Activated naive CD4-positive, alpha-beta T cell treated with anti-CD3 and anti-CD28 coated beads, Interleukin-2, amount 50 U/mL, for 24 hours (primary cell): ENCODE data around the gene FOLR1.

Source experiments
- H3K27ac Mint-ChIP-seq: one replicate; pipeline ENCODE4 v1.8.0; 2021; ENCODE audit warnings: mild to moderate bottlenecking, mixed read lengths
- H3K27me3 Mint-ChIP-seq: one replicate; pipeline ENCODE4 v1.8.0; 2021; ENCODE audit warnings: mixed read lengths
- H3K36me3 Mint-ChIP-seq: one replicate; pipeline ENCODE4 v1.8.0; 2021; ENCODE audit warnings: mixed read lengths
- H3K4me1 Mint-ChIP-seq: one replicate; pipeline ENCODE4 v1.8.0; 2021; ENCODE audit warnings: mixed read lengths
- H3K4me3 Mint-ChIP-seq: one replicate; pipeline ENCODE4 v1.8.0; 2021; ENCODE audit warnings: mild to moderate bottlenecking, mixed read lengths
- H3K9me3 Mint-ChIP-seq: one replicate; pipeline ENCODE4 v1.8.0; 2021; ENCODE audit warnings: mixed read lengths

The FOLR1 gene

GRCh38 chr11:72235351-72236057 is 43.6 kb downstream of the FOLR1 start:
- Mint-ChIP-seq H3K4me3 (no peak overlapping the region), H3K4me1 (peaks cover 8% of the 10 kb centered on the region), H3K27me3 (peaks cover 5% of the 10 kb centered on the region), H3K9me3 (no peaks in the 10 kb centered on the region), H3K36me3 (no peaks in the 10 kb centered on the region), H3K27ac (peak overlapping the region; percentile 24)

GRCh38 chr11:72236083-72236697 is 44.2 kb downstream of the FOLR1 start:
- Mint-ChIP-seq H3K27ac (no peak overlapping the region), H3K4me1 (peaks cover 14% of the 10 kb centered on the region), H3K4me3 (no peak overlapping the region), H3K27me3 (peaks cover 10% of the 10 kb centered on the region), H3K36me3 (no peaks in the 10 kb centered on the region), H3K9me3 (no peaks in the 10 kb centered on the region)

- Mint-ChIP-seq H3K36me3 (no peaks in the 10 kb centered on the region), H3K4me3 (no peak overlapping the region), H3K27me3 (peaks cover 12% of the 10 kb centered on the region), H3K27ac (no peak overlapping the region), H3K4me1 (peaks cover 17% of the 10 kb centered on the region), H3K9me3 (no peaks in the 10 kb centered on the region)
These were observed 44.8 kb downstream of the FOLR1 start for GRCh38 chr11:72236774-72237111.

- Mint-ChIP-seq H3K4me1 (peaks cover 23% of the 10 kb centered on the region), H3K27me3 (peaks cover 18% of the 10 kb centered on the region), H3K27ac (no peak overlapping the region), H3K9me3 (no peaks in the 10 kb centered on the region), H3K36me3 (no peaks in the 10 kb centered on the region), H3K4me3 (no peak overlapping the region)
These were observed 45.4 kb downstream of the FOLR1 start for GRCh38 chr11:72237112-72237931.

- peaks cover 26% of the 10 kb centered on the region for H3K4me1 Mint-ChIP-seq
- H3K9me3 Mint-ChIP-seq: no peaks in the 10 kb centered on the region
- no peak overlapping the region for H3K4me3 Mint-ChIP-seq
- H3K36me3 Mint-ChIP-seq: no peaks in the 10 kb centered on the region
- H3K27me3 Mint-ChIP-seq: peaks cover 24% of the 10 kb centered on the region
- no peak overlapping the region for H3K27ac Mint-ChIP-seq
These were observed 46.1 kb downstream of the FOLR1 start for GRCh38 chr11:72238040-72238450.

GRCh38 chr11:72238492-72239312 is 46.8 kb downstream of the FOLR1 start:
- Mint-ChIP-seq H3K27ac (no peak overlapping the region), H3K4me3 (no peak overlapping the region), H3K27me3 (peaks cover 28% of the 10 kb centered on the region), H3K9me3 (no peaks in the 10 kb centered on the region), H3K4me1 (peaks cover 31% of the 10 kb centered on the region), H3K36me3 (no peaks in the 10 kb centered on the region)

GRCh38 chr11:72239313-72239848 is 47.4 kb downstream of the FOLR1 start:
- Mint-ChIP-seq H3K4me1 (peaks cover 31% of the 10 kb centered on the region), H3K27me3 (peaks cover 29% of the 10 kb centered on the region), H3K4me3 (peak overlapping the region; percentile 68), H3K36me3 (no peaks in the 10 kb centered on the region), H3K27ac (no peak overlapping the region), H3K9me3 (no peaks in the 10 kb centered on the region)

GRCh38 chr11:72239849-72240460 is 48.0 kb downstream of the FOLR1 start:
- Mint-ChIP-seq H3K36me3 (peaks cover 3% of the 10 kb centered on the region), H3K27me3 (peaks cover 34% of the 10 kb centered on the region), H3K9me3 (no peaks in the 10 kb centered on the region), H3K27ac (no peak overlapping the region), H3K4me3 (peak overlapping the region; percentile 70), H3K4me1 (peaks cover 37% of the 10 kb centered on the region)

- Mint-ChIP-seq H3K27ac (no peak overlapping the region), H3K4me1 (peaks cover 37% of the 10 kb centered on the region), H3K36me3 (peaks cover 3% of the 10 kb centered on the region)
These were observed 48.7 kb downstream of the FOLR1 start for GRCh38 chr11:72240461-72241290.

GRCh38 chr11:72241291-72241781 is 49.4 kb downstream of the FOLR1 start:
- Mint-ChIP-seq H3K36me3 (peaks cover 3% of the 10 kb centered on the region), H3K4me3 (peak overlapping the region; percentile 8), H3K4me1 (peaks cover 37% of the 10 kb centered on the region), H3K27ac (no peak overlapping the region), H3K9me3 (no peaks in the 10 kb centered on the region), H3K27me3 (peaks cover 34% of the 10 kb centered on the region)

More at GRCh38 chr11:72240461-72241290, 48.7 kb downstream of the FOLR1 start:
- Mint-ChIP-seq H3K4me3 (peak overlapping the region; percentile 70), H3K27me3 (peaks cover 34% of the 10 kb centered on the region), H3K9me3 (no peaks in the 10 kb centered on the region)

GRCh38 chr11:72242141-72242540 is 50.2 kb downstream of the FOLR1 start:
- Mint-ChIP-seq H3K27ac (no peak overlapping the region), H3K4me3 (no peak overlapping the region), H3K36me3 (peaks cover 3% of the 10 kb centered on the region), H3K4me1 (peaks cover 37% of the 10 kb centered on the region), H3K27me3 (peaks cover 34% of the 10 kb centered on the region), H3K9me3 (no peaks in the 10 kb centered on the region)

- peaks cover 34% of the 10 kb centered on the region for H3K27me3 Mint-ChIP-seq
- peaks cover 3% of the 10 kb centered on the region for H3K36me3 Mint-ChIP-seq
- H3K4me3 Mint-ChIP-seq: no peak overlapping the region
- no peaks in the 10 kb centered on the region for H3K9me3 Mint-ChIP-seq
- H3K4me1 Mint-ChIP-seq: peaks cover 37% of the 10 kb centered on the region
- H3K27ac Mint-ChIP-seq: no peak overlapping the region
These were observed 51.5 kb downstream of the FOLR1 start for GRCh38 chr11:72243173-72244059.

- H3K4me1 Mint-ChIP-seq: peaks cover 37% of the 10 kb centered on the region
- H3K4me3 Mint-ChIP-seq: peak within 1 kb of the TSS; percentile 43
- peaks cover 3% of the 10 kb centered on the region for H3K36me3 Mint-ChIP-seq
- no peak within 1 kb of the TSS for H3K27ac Mint-ChIP-seq
- peaks cover 35% of the 10 kb centered on the region for H3K27me3 Mint-ChIP-seq
- H3K9me3 Mint-ChIP-seq: no peaks in the 10 kb centered on the region
These were observed 52.1 kb downstream of the FOLR1 start, which contains the start of gene PHOX2A for GRCh38 chr11:72244060-72244360. Gene PHOX2A (minus strand): TSS chr11:72244176. CDS start chr11:72244004, 172 bp downstream.
